Suppressor macrophage treated with lipopolysaccharide for 4 hours (primary cell): ENCODE measurements around the gene NXPE3.
A peak's percentile ranks its signal among the peaks of the same experiment; 100 is the strongest.
"Not testable (repeated sequence)": the region's sequence is repeated elsewhere in the genome, so short reads cannot be mapped to it uniquely, and the experiment has no call there.

Experiments
- DNase-seq: peaks from one replicate; pipeline ENCODE4 v3.0.0-alpha.2; 2020

The NXPE3 gene

GRCh38 chr3:101779047-101779821, at the start of gene NXPE3:
Gene NXPE3 (plus strand): TSS chr3:101779211. CDS start chr3:101785597, 6,386 bp downstream.
- peak; percentile 85 for DNase-seq

GRCh38 chr3:101729586-101729985, 49.4 kb upstream of the NXPE3 start:
- DNase-seq, result no peak

GRCh38 chr3:101730839-101731238, 48.2 kb upstream of the NXPE3 start:
- no peak for DNase-seq

DNA sequence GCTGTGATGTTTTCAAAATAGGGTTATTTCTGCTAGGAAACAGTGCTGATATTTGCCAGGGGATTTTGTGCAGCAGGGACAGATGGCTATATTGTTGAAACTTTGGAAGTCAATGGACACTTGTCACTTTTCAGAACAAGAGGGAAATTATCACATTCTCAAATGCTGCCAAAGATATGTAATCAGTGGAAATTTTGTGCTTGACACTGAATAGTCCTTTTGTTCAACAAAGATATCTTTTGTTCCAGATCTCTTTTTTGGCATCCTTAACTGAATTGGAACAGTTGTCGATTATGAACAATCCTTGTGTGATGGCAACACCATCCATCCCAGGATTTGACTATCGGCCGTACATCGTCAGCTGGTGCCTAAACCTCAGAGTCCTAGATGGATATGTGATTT, 46.8 kb upstream of the NXPE3 start:
- no peak for DNase-seq

DNA sequence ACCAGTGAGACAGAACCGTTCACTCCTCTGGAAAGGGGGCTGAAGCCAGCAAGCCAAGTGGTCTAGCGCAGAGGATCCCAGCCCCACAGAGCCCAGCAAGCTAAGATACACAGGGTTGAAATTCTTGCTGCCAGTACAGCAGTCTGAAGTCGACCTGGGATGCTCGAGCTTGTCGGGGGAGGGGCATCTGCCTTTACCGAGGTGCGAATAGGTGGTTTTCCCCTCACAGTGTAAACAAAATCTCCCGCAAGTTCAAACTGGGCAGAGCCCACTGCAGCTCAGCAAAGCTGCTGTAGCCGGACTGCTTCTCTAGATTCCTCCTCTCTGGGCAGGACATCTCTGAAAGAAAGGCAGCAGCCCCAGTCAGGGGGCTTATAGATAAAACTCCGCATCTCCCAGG, 43.2 kb upstream of the NXPE3 start:
- DNase-seq, result no peak

DNA sequence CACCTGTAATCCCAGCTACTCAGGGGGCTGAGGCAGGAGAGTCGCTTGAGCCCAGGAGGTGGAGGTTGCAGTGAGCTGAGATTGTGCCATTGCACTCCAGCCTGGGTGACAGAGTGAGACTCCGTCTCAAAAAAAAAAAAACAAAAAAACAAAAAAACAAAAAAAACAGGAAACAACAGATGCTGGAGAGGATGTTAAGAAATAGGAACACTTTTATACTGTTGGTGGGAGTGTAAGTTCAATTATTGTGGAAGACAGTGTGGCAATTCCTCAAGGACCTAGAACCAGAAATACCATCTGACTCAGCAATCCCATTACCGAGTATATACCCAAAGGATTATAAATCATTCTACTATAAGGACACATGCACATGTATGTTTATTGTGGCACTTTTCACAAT, 37.1 kb upstream of the NXPE3 start:
- not testable (repeated sequence) for DNase-seq

GRCh38 chr3:101744811-101745210, 34.2 kb upstream of the NXPE3 start:
- DNase-seq, result no peak

DNA sequence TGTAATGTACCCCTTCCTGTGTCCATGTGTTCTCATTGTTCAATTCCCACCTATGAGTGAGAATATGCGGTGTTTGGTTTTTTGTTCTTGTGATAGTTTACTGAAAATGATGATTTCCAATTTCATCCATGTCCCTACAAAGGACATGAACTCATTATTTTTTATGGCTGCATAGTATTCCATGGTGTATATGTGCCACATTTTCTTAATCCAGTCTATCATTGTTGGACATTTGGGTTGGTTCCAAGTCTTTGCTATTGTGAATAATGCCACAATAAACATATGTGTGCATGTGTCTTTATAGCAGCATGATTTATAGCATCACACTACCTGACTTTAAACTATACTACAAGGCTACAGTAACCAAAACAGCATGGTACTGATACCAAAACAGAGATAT, 33.1 kb upstream of the NXPE3 start:
- DNase-seq, result not testable (repeated sequence)

DNA sequence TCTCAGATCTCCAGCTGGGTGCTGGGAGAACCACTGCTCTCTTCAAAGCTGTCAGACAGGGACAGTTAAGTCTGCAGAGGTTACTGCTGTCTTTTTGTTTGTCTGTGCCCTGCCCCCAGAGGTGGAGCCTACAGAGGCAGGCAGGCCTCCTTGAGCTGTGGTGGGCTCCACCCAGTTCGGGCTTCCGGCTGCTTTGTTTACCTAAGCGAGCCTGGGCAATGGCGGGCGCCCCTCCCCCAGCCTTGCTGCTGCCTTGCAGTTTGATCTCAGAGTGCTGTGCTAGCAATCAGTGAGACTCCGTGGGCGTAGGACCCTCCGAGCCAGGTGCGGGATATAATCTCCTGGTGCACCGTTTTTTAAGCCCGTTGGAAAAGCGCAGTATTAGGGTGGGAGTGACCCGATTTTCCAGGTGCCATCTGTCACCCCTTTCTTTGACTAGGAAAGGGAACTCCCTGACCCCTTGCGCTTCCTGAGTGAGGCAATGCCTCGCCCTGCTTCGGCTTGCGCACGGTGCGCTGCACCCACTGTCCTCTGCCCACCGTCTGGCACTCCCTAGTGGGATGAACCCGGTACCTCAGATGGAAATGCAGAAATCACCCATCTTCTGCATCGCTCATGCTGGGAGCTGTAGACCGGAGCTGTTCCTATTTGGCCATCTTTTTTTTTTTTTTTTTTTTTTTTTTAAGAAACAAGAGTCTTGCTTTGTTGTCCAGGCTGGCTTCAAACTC, 25.5 kb upstream of the NXPE3 start:
- DNase-seq, result not testable (repeated sequence)

DNA sequence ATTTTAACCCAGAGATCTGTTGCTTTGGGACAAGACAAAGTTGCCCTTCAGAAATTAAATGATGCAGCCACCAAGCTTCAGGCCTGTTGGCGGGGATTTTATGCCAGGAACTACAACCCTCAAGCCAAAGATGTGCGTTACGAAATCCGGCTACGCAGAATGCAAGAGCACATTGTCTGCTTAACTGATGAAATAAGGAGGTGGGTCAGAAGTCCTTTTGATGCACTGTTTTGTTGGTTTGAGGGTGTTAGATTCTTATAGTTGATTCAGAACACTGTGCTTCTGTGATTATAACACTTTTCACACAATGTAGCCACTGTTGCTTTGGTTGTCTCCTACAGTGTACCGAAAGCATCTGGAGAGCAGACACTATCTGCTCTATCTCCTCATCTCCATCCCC, 20.8 kb upstream of the NXPE3 start:
- DNase-seq, result no peak

DNA sequence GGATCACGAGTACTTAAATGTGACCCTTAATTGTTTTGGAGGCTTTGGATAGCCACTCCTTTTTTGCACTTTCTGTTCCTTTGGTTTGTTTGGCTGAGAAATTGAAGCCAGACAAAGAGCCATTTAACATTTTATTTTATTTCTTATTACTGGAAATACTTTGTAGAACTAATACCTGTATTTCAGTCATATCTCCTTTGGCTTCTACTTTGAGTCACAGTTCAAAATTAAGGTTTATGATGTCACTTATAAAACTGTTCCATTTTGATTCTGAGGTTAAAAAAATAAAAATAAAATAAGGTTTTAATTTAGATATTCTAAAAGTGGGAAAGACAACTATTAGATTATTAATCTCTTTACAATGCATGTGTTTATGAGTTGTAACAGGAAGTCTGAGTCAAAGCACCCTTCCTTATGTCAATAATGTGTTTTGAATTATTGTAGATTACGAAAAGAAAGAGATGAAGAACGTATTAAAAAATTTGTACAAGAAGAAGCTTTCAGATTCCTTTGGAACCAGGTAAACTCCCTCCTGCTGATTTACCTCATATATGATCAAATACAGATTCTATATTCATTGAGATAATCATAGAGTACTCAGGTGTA, 16.9 kb upstream of the NXPE3 start:
- DNase-seq, result no peak

DNA sequence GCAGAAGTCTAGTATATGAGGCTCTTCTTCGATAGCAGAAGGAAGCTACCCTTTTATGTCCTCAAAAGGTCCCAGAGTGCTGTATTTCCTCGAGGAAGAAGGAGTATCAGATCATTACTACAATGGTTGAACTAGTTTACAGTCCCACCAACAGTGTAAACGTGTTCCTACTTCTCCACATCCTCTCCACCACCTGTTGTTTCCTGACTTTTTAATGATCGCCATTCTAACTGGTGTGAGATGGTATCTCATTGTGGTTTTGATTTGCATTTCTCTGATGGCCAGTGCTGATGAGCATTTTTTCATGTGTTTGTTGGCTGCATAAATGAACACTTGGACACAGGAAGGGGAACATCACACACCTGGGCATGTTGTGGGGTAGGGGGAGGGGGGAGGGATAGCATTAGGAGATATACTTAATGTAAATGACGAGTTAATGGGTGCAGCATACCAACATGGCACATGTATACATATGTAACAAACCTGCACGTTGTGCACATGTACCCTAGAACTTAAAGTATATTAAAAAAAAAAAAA, 1.2 kb upstream of the NXPE3 start:
- not testable (repeated sequence) for DNase-seq

DNA sequence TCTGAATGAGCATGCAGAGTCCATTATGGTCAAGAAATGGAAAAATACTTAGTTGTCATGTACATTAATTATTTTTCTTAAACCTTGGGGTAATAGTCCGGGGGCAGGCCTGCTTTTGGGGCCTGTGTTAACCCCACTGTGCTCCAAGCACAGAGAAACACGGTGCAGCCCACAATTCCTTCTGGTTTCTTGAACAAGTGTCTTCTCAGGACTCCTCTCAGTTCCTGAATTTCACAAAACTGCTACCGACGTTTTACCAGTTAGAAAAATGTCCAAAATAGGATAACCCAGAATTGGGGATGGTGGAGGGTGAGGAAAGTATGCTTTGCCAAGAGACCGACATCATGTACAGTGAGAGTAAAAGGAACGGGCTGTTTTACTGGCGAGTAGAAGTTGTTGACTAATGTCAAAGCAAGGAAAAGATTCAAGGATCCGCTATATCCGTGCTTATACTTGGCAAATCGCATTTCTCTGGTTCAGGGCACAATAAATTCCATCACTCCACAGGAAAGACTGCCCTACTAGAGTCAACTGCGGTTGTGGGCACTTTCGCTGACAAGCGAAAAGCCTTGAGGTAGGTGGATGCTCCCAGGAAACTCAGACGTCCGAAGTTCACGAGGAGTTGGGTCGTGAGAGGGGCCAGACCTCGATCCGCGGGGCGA, 495 bp upstream of the NXPE3 start:
- DNase-seq, result no peak

GRCh38 chr3:101779822-101780381, 891 bp downstream of the NXPE3 start:
- no peak for DNase-seq

GRCh38 chr3:101780661-101781060, 1.6 kb downstream of the NXPE3 start:
- DNase-seq, result peak; percentile 38

GRCh38 chr3:101781166-101781565, 2.2 kb downstream of the NXPE3 start:
- DNase-seq, result no peak

DNA sequence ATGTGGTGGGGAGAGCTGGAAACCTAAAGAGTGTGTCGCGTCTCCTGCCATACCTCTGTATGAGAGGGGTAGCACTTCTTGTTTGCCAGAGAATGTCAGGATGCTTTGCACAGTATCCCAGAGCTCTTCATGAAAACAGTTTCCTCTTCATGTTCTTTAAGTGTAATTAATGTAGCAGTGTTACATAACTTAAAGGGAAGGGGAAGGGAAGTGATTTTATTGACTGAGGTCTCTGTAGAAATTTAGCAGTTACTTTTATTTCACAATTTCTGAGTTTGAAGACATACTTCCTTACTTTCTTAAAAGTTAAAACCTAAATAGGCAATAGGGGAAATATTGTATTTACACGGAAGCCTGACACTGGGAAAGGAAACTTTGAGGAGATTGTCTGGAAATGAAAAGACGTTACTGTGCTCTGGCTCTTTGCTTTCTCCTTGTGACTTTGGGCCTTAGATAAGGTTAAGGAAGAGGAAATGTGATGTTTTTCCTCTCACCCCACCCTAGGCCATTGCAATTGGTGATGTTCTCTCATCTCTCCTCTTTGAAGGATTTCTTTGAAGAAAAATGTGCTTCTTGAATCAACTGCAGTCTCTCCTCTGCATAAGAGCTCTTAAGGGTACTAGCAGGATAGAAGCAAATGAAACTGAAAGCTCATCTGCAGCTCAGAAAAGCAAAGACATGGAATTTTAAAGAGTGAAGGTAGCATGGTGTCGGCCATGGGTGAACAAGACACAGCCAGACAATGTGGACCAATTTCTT, 6.0 kb downstream of the NXPE3 start:
- peak; percentile 38 for DNase-seq

- no peak for DNase-seq
These were observed 12.8 kb downstream of the NXPE3 start for GRCh38 chr3:101791778-101792177.

GRCh38 chr3:101796077-101796680, 17.2 kb downstream of the NXPE3 start:
- no peak for DNase-seq

- no peak for DNase-seq
These were observed 22.2 kb downstream of the NXPE3 start for GRCh38 chr3:101801174-101801573.

- no peak for DNase-seq
These were observed 23.2 kb downstream of the NXPE3 start for GRCh38 chr3:101802179-101802578.
